GM23338 (cell line): ENCODE data around the gene SOX30. TPM values are rescaled to one million over a fixed set of nuclear protein-coding genes. Genes with fewer than 3 reads are reported as not detected.

Experiments used
- ATAC-seq: fragments of 200-7000 bp; cut with Tn5 transposase; 3 replicates; pipeline ENCODE4 v1.9.1; 2020
- DNase-seq: peaks from one replicate; pipeline ENCODE4 v3.0.0-alpha.2; 2015; ENCODE audit warnings: low spot score
- H2AFZ ChIP-seq: fragments of 200-600 bp; sonication (generic); 2 replicates; pipeline ENCODE4 v1.8.0; 2016; ENCODE audit warnings: antibody characterized with exemption, mild to moderate bottlenecking, moderate library complexity
- H3F3A ChIP-seq: fragments of 200-600 bp; sonication (generic); replicated peaks from 2 replicates; pipeline ENCODE4 v1.8.0; 2017; ENCODE audit warnings: antibody characterized with exemption, mixed run types, low read depth
- H3K27ac ChIP-seq: fragments of 200-600 bp; sonication (generic); 2 replicates; pipeline ENCODE4 v1.6.1; 2016; ENCODE audit warnings: low read depth
- H3K27me3 ChIP-seq: fragments of 200-600 bp; sonication (generic); 2 replicates; pipeline ENCODE4 v1.8.0; 2016; ENCODE audit warnings: mild to moderate bottlenecking, mixed run types, moderate library complexity; ENCODE audit not compliant: insufficient read depth
- H3K36me3 ChIP-seq: fragments of 200-600 bp; sonication (generic); 2 replicates; pipeline ENCODE4 v1.8.0; 2016; ENCODE audit warnings: mild to moderate bottlenecking; ENCODE audit not compliant: insufficient read depth
- H3K4me1 ChIP-seq: fragments of 200-600 bp; sonication (generic); 2 replicates; pipeline ENCODE4 v1.8.0; 2016; ENCODE audit warnings: mild to moderate bottlenecking, moderate library complexity; ENCODE audit not compliant: insufficient read depth
- H3K4me2 ChIP-seq: fragments of 200-600 bp; sonication (generic); 2 replicates; pipeline ENCODE4 v1.7.1; 2017; ENCODE audit warnings: mixed run types
- H3K4me3 ChIP-seq: fragments of 200-600 bp; sonication (generic); 2 replicates; pipeline ENCODE4 v1.6.1; 2016; ENCODE audit warnings: mixed run types
- H3K79me2 ChIP-seq: fragments of 200-600 bp; sonication (generic); replicated peaks from 2 replicates; pipeline ENCODE4 v1.8.0; 2017; ENCODE audit warnings: mild to moderate bottlenecking; ENCODE audit not compliant: insufficient read depth
- H3K9me2 ChIP-seq: fragments of 200-600 bp; sonication (generic); 2 replicates; pipeline ENCODE4 v1.8.0; 2017; ENCODE audit not compliant: insufficient read depth
- H4K20me1 ChIP-seq: fragments of 200-600 bp; sonication (generic); replicated peaks from 2 replicates; pipeline ENCODE4 v1.8.0; 2017; ENCODE audit warnings: mild to moderate bottlenecking; ENCODE audit not compliant: insufficient read depth
- H3K27ac Mint-ChIP-seq: 2 replicates; pipeline ENCODE4 v1.8.0; 2020; ENCODE audit warnings: inconsistent platforms, mild to moderate bottlenecking, moderate library complexity, mixed read lengths
- H3K27me3 Mint-ChIP-seq: 3 replicates; pipeline ENCODE4 v1.8.0; 2022; ENCODE audit warnings: low read depth, mild to moderate bottlenecking, moderate library complexity, mixed read lengths, inconsistent platforms; ENCODE audit not compliant: insufficient read depth, poor library complexity
- H3K36me3 Mint-ChIP-seq: 3 replicates; pipeline ENCODE4 v1.8.0; 2021; ENCODE audit warnings: low read depth, mild to moderate bottlenecking, inconsistent platforms, moderate library complexity, mixed read lengths
- H3K4me1 Mint-ChIP-seq: 3 replicates; pipeline ENCODE4 v1.8.0; 2020; ENCODE audit warnings: mild to moderate bottlenecking, inconsistent platforms, mixed read lengths
- H3K4me3 Mint-ChIP-seq: 3 replicates; pipeline ENCODE4 v1.8.0; 2021; ENCODE audit warnings: moderate library complexity, mild to moderate bottlenecking, inconsistent platforms, mixed read lengths
- H3K9me3 Mint-ChIP-seq: 3 replicates; pipeline ENCODE4 v1.8.0; 2020; ENCODE audit warnings: moderate library complexity, mild to moderate bottlenecking, inconsistent platforms, mixed read lengths
- CREB1 ChIP-seq: fragments of 250-450 bp; sonication (Bioruptor Pico); IDR thresholded peaks from 2 replicates; pipeline ENCODE4 v1.5.0; 2020; ENCODE audit warnings: low read depth, mild to moderate bottlenecking, moderate library complexity
- EZH2 ChIP-seq: fragments of 200-600 bp; sonication (generic); IDR thresholded peaks from one replicate; pipeline ENCODE4 v1.8.0; 2017; ENCODE audit warnings: antibody characterized with exemption, mild to moderate bottlenecking, low read depth; ENCODE audit not compliant: unreplicated experiment
- EZH2phosphoT487 ChIP-seq: fragments of 200-600 bp; sonication (generic); IDR thresholded peaks from one replicate; pipeline ENCODE4 v1.8.1; 2018; ENCODE audit warnings: antibody characterized with exemption; ENCODE audit not compliant: unreplicated experiment
- JUNB ChIP-seq: IDR thresholded peaks from one replicate; pipeline ENCODE4 v1.6.1; 2016; ENCODE audit warnings: antibody characterized with exemption; ENCODE audit not compliant: unreplicated experiment
- NANOG ChIP-seq: IDR thresholded peaks from 2 replicates; pipeline ENCODE4 v1.6.1; 2016; ENCODE audit warnings: antibody characterized with exemption, borderline replicate concordance
- POLR2AphosphoS5 ChIP-seq: IDR thresholded peaks from 2 replicates; pipeline ENCODE4 v1.6.1; 2016; ENCODE audit warnings: antibody characterized with exemption, low read depth
- STAT1 ChIP-seq: IDR thresholded peaks from one replicate; pipeline ENCODE4 v1.6.1; 2016; ENCODE audit warnings: antibody characterized with exemption; ENCODE audit not compliant: unreplicated experiment
- ZNF114 ChIP-seq: fragments of 250-450 bp; sonication (Bioruptor Pico); IDR thresholded peaks from 2 replicates; pipeline ENCODE4 v1.5.0; 2020; ENCODE audit warnings: mild to moderate bottlenecking, moderate library complexity
- ZNF331 ChIP-seq: fragments of 250-450 bp; sonication (Bioruptor Pico); IDR thresholded peaks from 2 replicates; pipeline ENCODE4 v1.5.0; 2020; ENCODE audit warnings: low read depth, mild to moderate bottlenecking, moderate library complexity
- polyA plus RNA-seq: library from polyadenylated mRNA; unstranded; fragments of >200 nt; fragmentation: Nextera tagmentation; extraction: Ambion mirVana; gene quantifications from 2 replicates; pipeline ENCODE4 v1.2.1, GENCODE V29; 2016
- total RNA-seq: library from RNA; depleted of rRNA; stranded (reverse); fragments of >200 nt; shearing (Covaris generic); gene quantifications from 2 replicates; pipeline ENCODE4 v1.2.3, GENCODE V29; 2014
- TF ChIP-seq, protein P1 (sequence below), 2 experiments: fragments of 200-600 bp in 1 of 2; sonication (generic) in 1 of 2; conservative IDR thresholded peaks; 2 replicates each; pipeline versions ENCODE4 v1.5.1 to v1.6.1; 2016 to 2017; ENCODE audit warnings: antibody characterized with exemption in 2 of 2, low read depth in 2 of 2, mild to moderate bottlenecking in 2 of 2, moderate library complexity in 1 of 2
- TF ChIP-seq, protein P2 (sequence below): fragments of 250-450 bp; sonication (Bioruptor Pico); IDR thresholded peaks from 2 replicates; pipeline ENCODE4 v1.5.0; 2020; ENCODE audit warnings: mild to moderate bottlenecking, moderate library complexity
- TF ChIP-seq, protein P3 (sequence below): IDR thresholded peaks from 2 replicates; pipeline ENCODE4 v1.6.1; 2016; ENCODE audit warnings: antibody characterized with exemption
- TF ChIP-seq, protein P4 (sequence below): IDR thresholded peaks from one replicate; pipeline ENCODE4 v1.6.1; 2018; ENCODE audit warnings: antibody characterized with exemption; ENCODE audit not compliant: unreplicated experiment

SOX30 gene
- total and polyA plus RNA-seq, 2 experiments from 2014 or later = 0.47 to 1.3 TPM

DNA sequence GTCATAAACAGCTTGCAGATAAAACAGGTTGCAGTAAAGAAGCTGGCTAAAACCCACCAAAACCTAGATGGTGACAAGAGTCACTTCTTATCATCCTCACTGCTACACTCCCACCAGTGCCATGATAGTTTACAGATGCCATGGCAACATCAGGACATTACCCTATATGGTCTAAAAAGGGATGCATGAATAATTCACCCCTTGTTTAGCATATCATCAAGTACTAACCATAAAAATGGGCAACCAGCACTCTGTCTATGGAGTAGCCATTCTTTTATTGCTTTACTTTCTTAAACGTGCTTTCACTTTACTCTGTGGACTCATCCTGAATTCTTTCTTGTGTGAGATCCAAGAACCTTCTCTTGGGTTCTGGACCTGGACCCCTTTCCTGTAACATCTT lies 6.7 kb upstream of the SOX30 start:
- no peaks in the 10 kb centered on the region for H3F3A ChIP-seq
- Mint-ChIP-seq H3K4me3 (no peak overlapping the region), H3K27me3 (peaks cover 4% of the 10 kb centered on the region), H3K4me1 (no peaks in the 10 kb centered on the region), H3K27ac (no peak overlapping the region), H3K36me3 (peaks cover 5% of the 10 kb centered on the region; the same call in 2 of the 3 replicates), H3K9me3 (peaks cover 43% of the 10 kb centered on the region)
- H2AFZ ChIP-seq = no peak overlapping the region
- H3K27me3 ChIP-seq = no peaks in the 10 kb centered on the region
- no peak overlapping the region for H3K27ac ChIP-seq
- H3K4me1 ChIP-seq = no peaks in the 10 kb centered on the region
- no peak overlapping the region for H3K4me2 ChIP-seq
- H3K4me3 ChIP-seq = no peak overlapping the region
- no peaks in the 10 kb centered on the region for H3K79me2 ChIP-seq
- H4K20me1 ChIP-seq = no peaks in the 10 kb centered on the region
- TF ChIP-seq STAT1 = no peak
- no peak for TF ChIP-seq EZH2phosphoT487
- no peak for TF ChIP-seq ZNF114 (CRISPR knock-in tag)
- no peak for TF ChIP-seq EZH2
- no peak for TF ChIP-seq JUNB
- no peak for TF ChIP-seq CREB1
- no peak for TF ChIP-seq ZNF331 (CRISPR knock-in tag)
- no peak for TF ChIP-seq NANOG
- TF ChIP-seq, protein P1, sequence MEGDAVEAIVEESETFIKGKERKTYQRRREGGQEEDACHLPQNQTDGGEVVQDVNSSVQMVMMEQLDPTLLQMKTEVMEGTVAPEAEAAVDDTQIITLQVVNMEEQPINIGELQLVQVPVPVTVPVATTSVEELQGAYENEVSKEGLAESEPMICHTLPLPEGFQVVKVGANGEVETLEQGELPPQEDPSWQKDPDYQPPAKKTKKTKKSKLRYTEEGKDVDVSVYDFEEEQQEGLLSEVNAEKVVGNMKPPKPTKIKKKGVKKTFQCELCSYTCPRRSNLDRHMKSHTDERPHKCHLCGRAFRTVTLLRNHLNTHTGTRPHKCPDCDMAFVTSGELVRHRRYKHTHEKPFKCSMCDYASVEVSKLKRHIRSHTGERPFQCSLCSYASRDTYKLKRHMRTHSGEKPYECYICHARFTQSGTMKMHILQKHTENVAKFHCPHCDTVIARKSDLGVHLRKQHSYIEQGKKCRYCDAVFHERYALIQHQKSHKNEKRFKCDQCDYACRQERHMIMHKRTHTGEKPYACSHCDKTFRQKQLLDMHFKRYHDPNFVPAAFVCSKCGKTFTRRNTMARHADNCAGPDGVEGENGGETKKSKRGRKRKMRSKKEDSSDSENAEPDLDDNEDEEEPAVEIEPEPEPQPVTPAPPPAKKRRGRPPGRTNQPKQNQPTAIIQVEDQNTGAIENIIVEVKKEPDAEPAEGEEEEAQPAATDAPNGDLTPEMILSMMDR (conservative IDR thresholded peaks at IDR 0.05; ENCODE audit: low read depth in 2 of 2) = no peak
- TF ChIP-seq, protein P2, sequence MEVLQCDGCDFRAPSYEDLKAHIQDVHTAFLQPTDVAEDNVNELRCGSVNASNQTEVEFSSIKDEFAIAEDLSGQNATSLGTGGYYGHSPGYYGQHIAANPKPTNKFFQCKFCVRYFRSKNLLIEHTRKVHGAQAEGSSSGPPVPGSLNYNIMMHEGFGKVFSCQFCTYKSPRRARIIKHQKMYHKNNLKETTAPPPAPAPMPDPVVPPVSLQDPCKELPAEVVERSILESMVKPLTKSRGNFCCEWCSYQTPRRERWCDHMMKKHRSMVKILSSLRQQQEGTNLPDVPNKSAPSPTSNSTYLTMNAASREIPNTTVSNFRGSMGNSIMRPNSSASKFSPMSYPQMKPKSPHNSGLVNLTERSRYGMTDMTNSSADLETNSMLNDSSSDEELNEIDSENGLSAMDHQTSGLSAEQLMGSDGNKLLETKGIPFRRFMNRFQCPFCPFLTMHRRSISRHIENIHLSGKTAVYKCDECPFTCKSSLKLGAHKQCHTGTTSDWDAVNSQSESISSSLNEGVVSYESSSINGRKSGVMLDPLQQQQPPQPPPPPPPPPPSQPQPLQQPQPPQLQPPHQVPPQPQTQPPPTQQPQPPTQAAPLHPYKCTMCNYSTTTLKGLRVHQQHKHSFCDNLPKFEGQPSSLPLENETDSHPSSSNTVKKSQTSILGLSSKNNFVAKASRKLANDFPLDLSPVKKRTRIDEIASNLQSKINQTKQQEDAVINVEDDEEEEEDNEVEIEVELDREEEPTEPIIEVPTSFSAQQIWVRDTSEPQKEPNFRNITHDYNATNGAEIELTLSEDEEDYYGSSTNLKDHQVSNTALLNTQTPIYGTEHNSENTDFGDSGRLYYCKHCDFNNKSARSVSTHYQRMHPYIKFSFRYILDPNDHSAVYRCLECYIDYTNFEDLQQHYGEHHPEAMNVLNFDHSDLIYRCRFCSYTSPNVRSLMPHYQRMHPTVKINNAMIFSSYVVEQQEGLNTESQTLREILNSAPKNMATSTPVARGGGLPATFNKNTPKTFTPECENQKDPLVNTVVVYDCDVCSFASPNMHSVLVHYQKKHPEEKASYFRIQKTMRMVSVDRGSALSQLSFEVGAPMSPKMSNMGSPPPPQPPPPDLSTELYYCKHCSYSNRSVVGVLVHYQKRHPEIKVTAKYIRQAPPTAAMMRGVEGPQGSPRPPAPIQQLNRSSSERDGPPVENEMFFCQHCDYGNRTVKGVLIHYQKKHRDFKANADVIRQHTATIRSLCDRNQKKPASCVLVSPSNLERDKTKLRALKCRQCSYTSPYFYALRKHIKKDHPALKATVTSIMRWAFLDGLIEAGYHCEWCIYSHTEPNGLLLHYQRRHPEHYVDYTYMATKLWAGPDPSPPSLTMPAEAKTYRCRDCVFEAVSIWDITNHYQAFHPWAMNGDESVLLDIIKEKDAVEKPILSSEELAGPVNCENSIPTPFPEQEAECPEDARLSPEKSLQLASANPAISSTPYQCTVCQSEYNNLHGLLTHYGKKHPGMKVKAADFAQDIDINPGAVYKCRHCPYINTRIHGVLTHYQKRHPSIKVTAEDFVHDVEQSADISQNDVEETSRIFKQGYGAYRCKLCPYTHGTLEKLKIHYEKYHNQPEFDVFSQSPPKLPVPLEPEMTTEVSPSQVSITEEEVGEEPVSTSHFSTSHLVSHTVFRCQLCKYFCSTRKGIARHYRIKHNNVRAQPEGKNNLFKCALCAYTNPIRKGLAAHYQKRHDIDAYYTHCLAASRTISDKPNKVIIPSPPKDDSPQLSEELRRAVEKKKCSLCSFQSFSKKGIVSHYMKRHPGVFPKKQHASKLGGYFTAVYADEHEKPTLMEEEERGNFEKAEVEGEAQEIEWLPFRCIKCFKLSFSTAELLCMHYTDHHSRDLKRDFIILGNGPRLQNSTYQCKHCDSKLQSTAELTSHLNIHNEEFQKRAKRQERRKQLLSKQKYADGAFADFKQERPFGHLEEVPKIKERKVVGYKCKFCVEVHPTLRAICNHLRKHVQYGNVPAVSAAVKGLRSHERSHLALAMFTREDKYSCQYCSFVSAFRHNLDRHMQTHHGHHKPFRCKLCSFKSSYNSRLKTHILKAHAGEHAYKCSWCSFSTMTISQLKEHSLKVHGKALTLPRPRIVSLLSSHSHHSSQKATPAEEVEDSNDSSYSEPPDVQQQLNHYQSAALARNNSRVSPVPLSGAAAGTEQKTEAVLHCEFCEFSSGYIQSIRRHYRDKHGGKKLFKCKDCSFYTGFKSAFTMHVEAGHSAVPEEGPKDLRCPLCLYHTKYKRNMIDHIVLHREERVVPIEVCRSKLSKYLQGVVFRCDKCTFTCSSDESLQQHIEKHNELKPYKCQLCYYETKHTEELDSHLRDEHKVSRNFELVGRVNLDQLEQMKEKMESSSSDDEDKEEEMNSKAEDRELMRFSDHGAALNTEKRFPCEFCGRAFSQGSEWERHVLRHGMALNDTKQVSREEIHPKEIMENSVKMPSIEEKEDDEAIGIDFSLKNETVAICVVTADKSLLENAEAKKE (CRISPR knock-in tag) = no peak
- TF ChIP-seq, protein P3, sequence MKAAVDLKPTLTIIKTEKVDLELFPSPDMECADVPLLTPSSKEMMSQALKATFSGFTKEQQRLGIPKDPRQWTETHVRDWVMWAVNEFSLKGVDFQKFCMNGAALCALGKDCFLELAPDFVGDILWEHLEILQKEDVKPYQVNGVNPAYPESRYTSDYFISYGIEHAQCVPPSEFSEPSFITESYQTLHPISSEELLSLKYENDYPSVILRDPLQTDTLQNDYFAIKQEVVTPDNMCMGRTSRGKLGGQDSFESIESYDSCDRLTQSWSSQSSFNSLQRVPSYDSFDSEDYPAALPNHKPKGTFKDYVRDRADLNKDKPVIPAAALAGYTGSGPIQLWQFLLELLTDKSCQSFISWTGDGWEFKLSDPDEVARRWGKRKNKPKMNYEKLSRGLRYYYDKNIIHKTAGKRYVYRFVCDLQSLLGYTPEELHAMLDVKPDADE = no peak
- no peak for TF ChIP-seq POLR2AphosphoS5
- TF ChIP-seq, protein P4, sequence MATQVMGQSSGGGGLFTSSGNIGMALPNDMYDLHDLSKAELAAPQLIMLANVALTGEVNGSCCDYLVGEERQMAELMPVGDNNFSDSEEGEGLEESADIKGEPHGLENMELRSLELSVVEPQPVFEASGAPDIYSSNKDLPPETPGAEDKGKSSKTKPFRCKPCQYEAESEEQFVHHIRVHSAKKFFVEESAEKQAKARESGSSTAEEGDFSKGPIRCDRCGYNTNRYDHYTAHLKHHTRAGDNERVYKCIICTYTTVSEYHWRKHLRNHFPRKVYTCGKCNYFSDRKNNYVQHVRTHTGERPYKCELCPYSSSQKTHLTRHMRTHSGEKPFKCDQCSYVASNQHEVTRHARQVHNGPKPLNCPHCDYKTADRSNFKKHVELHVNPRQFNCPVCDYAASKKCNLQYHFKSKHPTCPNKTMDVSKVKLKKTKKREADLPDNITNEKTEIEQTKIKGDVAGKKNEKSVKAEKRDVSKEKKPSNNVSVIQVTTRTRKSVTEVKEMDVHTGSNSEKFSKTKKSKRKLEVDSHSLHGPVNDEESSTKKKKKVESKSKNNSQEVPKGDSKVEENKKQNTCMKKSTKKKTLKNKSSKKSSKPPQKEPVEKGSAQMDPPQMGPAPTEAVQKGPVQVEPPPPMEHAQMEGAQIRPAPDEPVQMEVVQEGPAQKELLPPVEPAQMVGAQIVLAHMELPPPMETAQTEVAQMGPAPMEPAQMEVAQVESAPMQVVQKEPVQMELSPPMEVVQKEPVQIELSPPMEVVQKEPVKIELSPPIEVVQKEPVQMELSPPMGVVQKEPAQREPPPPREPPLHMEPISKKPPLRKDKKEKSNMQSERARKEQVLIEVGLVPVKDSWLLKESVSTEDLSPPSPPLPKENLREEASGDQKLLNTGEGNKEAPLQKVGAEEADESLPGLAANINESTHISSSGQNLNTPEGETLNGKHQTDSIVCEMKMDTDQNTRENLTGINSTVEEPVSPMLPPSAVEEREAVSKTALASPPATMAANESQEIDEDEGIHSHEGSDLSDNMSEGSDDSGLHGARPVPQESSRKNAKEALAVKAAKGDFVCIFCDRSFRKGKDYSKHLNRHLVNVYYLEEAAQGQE = no peak
- no peaks in the 10 kb centered on the region for H3K9me2 ChIP-seq
- H3K36me3 ChIP-seq = peaks cover 4% of the 10 kb centered on the region; the same call in 1 of the 2 replicates
- no peak for DNase-seq
- no peak for ATAC-seq
